Ovary (tissue), 3 donors: ENCODE results near the gene ZNF778.

Experiments
- EP300 ChIP-seq: sonication (generic); formaldehyde crosslinking; IDR thresholded peaks from one replicate; pipeline ENCODE4 v1.6.1; 2017; ENCODE audit warnings: antibody characterized with exemption
- POLR2A ChIP-seq: fragments of 450-650 bp; IDR thresholded peaks from one replicate; pipeline ENCODE4 v1.6.1; 2017; ENCODE audit warnings: antibody characterized with exemption, mild to moderate bottlenecking, moderate library complexity
- TF ChIP-seq, protein P1 (sequence below), 3 donors: fragments of 450-650 bp in 2 of 3; fragments of 200-600 bp in 1 of 3; IDR thresholded peaks; one replicate each; pipeline versions ENCODE4 v1.5.1 to v1.8.0; 2016 to 2022; ENCODE audit warnings: antibody characterized with exemption in 3 of 3, mild to moderate bottlenecking in 1 of 3
- donor health status: DM: no; HTN: no; CAD: no.

DNA sequence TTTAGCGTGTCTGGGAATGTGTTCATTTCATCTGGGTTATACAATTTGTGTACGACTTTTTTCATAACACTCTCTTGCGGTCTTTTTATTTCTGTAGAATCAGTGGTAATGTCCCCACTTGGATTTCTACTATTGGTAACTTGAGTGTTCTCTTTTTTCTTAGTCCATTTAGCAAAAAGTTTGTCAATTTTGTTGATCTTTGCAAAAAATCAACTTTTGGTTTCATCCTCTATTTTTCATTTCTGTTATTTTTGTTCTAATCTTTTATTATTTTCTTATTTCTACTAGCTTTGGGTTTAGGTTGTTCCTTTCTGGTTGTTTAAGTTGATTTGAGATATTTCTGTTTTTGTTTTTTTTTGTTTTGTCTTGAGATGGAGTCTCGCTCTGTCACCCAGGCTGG, 9.5 kb upstream of the ZNF778 start:
- TF ChIP-seq, protein P1, sequence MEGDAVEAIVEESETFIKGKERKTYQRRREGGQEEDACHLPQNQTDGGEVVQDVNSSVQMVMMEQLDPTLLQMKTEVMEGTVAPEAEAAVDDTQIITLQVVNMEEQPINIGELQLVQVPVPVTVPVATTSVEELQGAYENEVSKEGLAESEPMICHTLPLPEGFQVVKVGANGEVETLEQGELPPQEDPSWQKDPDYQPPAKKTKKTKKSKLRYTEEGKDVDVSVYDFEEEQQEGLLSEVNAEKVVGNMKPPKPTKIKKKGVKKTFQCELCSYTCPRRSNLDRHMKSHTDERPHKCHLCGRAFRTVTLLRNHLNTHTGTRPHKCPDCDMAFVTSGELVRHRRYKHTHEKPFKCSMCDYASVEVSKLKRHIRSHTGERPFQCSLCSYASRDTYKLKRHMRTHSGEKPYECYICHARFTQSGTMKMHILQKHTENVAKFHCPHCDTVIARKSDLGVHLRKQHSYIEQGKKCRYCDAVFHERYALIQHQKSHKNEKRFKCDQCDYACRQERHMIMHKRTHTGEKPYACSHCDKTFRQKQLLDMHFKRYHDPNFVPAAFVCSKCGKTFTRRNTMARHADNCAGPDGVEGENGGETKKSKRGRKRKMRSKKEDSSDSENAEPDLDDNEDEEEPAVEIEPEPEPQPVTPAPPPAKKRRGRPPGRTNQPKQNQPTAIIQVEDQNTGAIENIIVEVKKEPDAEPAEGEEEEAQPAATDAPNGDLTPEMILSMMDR (IDR thresholded peaks at IDR 0.05) = no peak
- TF ChIP-seq POLR2A (no peak), EP300 (no peak)
